CD4-positive, alpha-beta T cell (primary cell): ENCODE measurements around the gene MKX. TPM values are rescaled to one million over a fixed set of nuclear protein-coding genes. Genes with fewer than 3 reads are reported as not detected.

ENCODE experiments used
- ATAC-seq: fragments of 200-7000 bp; cut with Tn5 transposase; one replicate; pipeline ENCODE4 v1.10.0; 2022; ENCODE audit warnings: mild to moderate bottlenecking; ENCODE audit not compliant: poor library complexity
- CTCF ChIA-PET: fragments of 350-600 bp; sonication (Branson Sonifier 250); formaldehyde crosslinking; loops from one replicate; lab custom pipeline; 2021; ENCODE audit warnings: antibody characterized with exemption, inconsistent platforms; lab: Charles Lee
- POLR2A ChIA-PET: fragments of 350-600 bp; sonication (Branson Sonifier 250); formaldehyde crosslinking; loops from one replicate; lab custom pipeline; 2021; ENCODE audit warnings: antibody characterized with exemption, inconsistent platforms; lab: Charles Lee
- DNase-seq, 14 experiments: peaks; one replicate each; pipeline ENCODE4 v3.0.0-alpha.2; 2013 to 2020; ENCODE audit warnings: mixed read lengths in 2 of 14
- H3K27ac ChIP-seq, 2 donors: one replicate each; pipeline versions ENCODE4 v1.5.1 to v1.7.0; 2013; ENCODE audit warnings: low read length in 2 of 2, low read depth in 1 of 2, mild to moderate bottlenecking in 1 of 2
- H3K27me3 ChIP-seq, 2 experiments: 1 replicate in 1 of 2; 2 replicates in 1 of 2; pipeline versions ENCODE4 v1.6.1 to v1.7.0; 2013; ENCODE audit warnings: low read length in 2 of 2, control low read depth in 1 of 2, mild to moderate bottlenecking in 1 of 2, moderate library complexity in 1 of 2; ENCODE audit not compliant: insufficient read depth in 2 of 2, control insufficient read depth in 1 of 2
- H3K36me3 ChIP-seq: one replicate; pipeline ENCODE4 v1.6.1; 2013; ENCODE audit warnings: low read length, control low read depth; ENCODE audit not compliant: insufficient read depth
- H3K4me1 ChIP-seq: one replicate; pipeline ENCODE4 v1.6.1; 2013; ENCODE audit warnings: low read length, control low read depth; ENCODE audit not compliant: insufficient read depth
- H3K4me3 ChIP-seq: one replicate; pipeline ENCODE4 v1.5.1; 2013; ENCODE audit warnings: mild to moderate bottlenecking, low read length, moderate library complexity
- H3K9me3 ChIP-seq, 2 experiments: 1 replicate in 1 of 2; 2 replicates in 1 of 2; pipeline versions ENCODE4 v1.6.1 to v1.7.0; 2013; ENCODE audit warnings: low read length in 2 of 2, mild to moderate bottlenecking in 2 of 2, control low read depth in 1 of 2, moderate library complexity in 1 of 2; ENCODE audit not compliant: control insufficient read depth in 1 of 2, insufficient read depth in 1 of 2
- H3K27ac Mint-ChIP-seq: one replicate; pipeline ENCODE4 v1.8.0; 2020; ENCODE audit warnings: mixed read lengths
- H3K27me3 Mint-ChIP-seq: one replicate; pipeline ENCODE4 v1.8.0; 2021; ENCODE audit warnings: mixed read lengths
- H3K36me3 Mint-ChIP-seq: one replicate; pipeline ENCODE4 v1.8.0; 2021; ENCODE audit warnings: low read depth, mixed read lengths
- H3K4me1 Mint-ChIP-seq: one replicate; pipeline ENCODE4 v1.8.0; 2021; ENCODE audit warnings: low read depth, mixed read lengths
- H3K4me3 Mint-ChIP-seq: one replicate; pipeline ENCODE4 v1.8.0; 2020; ENCODE audit warnings: mild to moderate bottlenecking, mixed read lengths
- H3K9me3 Mint-ChIP-seq: one replicate; pipeline ENCODE4 v1.8.0; 2020; ENCODE audit warnings: mixed read lengths
- intact Hi-C, 2 experiments: fragments of 100-400 bp; cut with DNase I in 1 of 2; cut with micrococcal nuclease in 1 of 2; formaldehyde crosslinking; loops; one replicate each; pipeline versions ENCODE4 v1.15.1 to v1.9.0; 2023 to 2025; cut with DNase I, micrococcal nuclease
- total RNA-seq, 174 experiments: library from RNA in 2 of 174; stranded (reverse) in 2 of 174; gene quantifications; one replicate each; pipeline ENCODE4 v1.2.3 and lab custom pipeline; 2021 to 2026
- TF ChIP-seq, protein P1 (sequence below): fragments of 200-600 bp; IDR thresholded peaks from one replicate; pipeline ENCODE4 v1.8.0; 2022; ENCODE audit warnings: antibody characterized with exemption, mild to moderate bottlenecking

The MKX gene
- total RNA-seq, 2 experiments from 2014 or later, result not detected

- no peak for DNase-seq
- Histone ChIP-seq H3K27me3 (no peaks in the 10 kb centered on the region), H3K4me3 (no peak overlapping the region), H3K36me3 (no peaks in the 10 kb centered on the region), H3K9me3 (no peaks in the 10 kb centered on the region), H3K4me1 (no peaks in the 10 kb centered on the region), H3K27ac (no peak overlapping the region)
- intact Hi-C loops, result no loop called here
- no peaks in the 10 kb centered on the region for H3K36me3 Mint-ChIP-seq
- no peak overlapping the region for H3K4me3 Mint-ChIP-seq
- H3K4me1 Mint-ChIP-seq, result no peaks in the 10 kb centered on the region
- TF ChIP-seq, protein P1, sequence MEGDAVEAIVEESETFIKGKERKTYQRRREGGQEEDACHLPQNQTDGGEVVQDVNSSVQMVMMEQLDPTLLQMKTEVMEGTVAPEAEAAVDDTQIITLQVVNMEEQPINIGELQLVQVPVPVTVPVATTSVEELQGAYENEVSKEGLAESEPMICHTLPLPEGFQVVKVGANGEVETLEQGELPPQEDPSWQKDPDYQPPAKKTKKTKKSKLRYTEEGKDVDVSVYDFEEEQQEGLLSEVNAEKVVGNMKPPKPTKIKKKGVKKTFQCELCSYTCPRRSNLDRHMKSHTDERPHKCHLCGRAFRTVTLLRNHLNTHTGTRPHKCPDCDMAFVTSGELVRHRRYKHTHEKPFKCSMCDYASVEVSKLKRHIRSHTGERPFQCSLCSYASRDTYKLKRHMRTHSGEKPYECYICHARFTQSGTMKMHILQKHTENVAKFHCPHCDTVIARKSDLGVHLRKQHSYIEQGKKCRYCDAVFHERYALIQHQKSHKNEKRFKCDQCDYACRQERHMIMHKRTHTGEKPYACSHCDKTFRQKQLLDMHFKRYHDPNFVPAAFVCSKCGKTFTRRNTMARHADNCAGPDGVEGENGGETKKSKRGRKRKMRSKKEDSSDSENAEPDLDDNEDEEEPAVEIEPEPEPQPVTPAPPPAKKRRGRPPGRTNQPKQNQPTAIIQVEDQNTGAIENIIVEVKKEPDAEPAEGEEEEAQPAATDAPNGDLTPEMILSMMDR, result no peak
- no peak for ATAC-seq
- ChIA-PET CTCF (no interaction called here), POLR2A (no interaction called here)
- peaks cover 25% of the 10 kb centered on the region for H3K27me3 Mint-ChIP-seq
- no peak overlapping the region for H3K27ac Mint-ChIP-seq
- no peaks in the 10 kb centered on the region for H3K9me3 Mint-ChIP-seq
Measured at GRCh38 chr10:27695088-27695487, 50.5 kb downstream of the MKX start.

GRCh38 chr10:27692663-27693062 lies 53.0 kb downstream of the MKX start:
- Histone ChIP-seq H3K27ac (no peak overlapping the region), H3K9me3 (no peaks in the 10 kb centered on the region), H3K27me3 (no peaks in the 10 kb centered on the region), H3K4me1 (no peaks in the 10 kb centered on the region), H3K36me3 (no peaks in the 10 kb centered on the region), H3K4me3 (no peak overlapping the region)
- H3K9me3 Mint-ChIP-seq, result no peaks in the 10 kb centered on the region
- peaks cover 38% of the 10 kb centered on the region for H3K27me3 Mint-ChIP-seq
- no peak overlapping the region for H3K27ac Mint-ChIP-seq
- H3K4me1 Mint-ChIP-seq, result no peaks in the 10 kb centered on the region
- DNase-seq (no peak), ATAC-seq (no peak)
- TF ChIP-seq, protein P1, result no peak
- H3K4me3 Mint-ChIP-seq, result no peak overlapping the region
- no peaks in the 10 kb centered on the region for H3K36me3 Mint-ChIP-seq
- CTCF ChIA-PET, result interaction anchor here (1.1 kb wide), 1 partner anchor 13 kb away, joined by 4 read pairs; no protein-coding TSS in a partner anchor
- intact Hi-C loops, result no loop called here
- POLR2A ChIA-PET, result no interaction called here

DNA sequence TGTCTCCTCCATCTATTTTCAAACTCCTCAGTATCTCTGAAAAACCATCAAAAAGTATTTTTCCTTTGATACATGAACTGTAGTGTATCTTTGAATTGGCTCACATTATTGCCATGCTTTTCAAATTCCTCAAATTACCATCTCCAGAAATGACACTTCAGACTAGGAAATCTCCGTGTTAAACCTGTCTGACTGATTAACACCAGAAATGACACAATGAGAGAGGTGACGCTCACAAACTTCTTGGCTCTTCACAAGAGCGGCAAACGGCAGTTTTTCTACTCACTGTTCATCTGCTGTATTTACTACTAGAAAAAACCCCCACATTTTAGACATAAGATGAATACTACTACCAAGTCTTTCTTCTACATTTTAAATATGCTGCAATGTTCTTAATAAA lies 56.6 kb downstream of the MKX start:
- no peaks in the 10 kb centered on the region for H3K36me3 Mint-ChIP-seq
- H3K9me3 ChIP-seq, result no peaks in the 10 kb centered on the region
- no peaks in the 10 kb centered on the region for H3K4me1 ChIP-seq
- H3K27me3 ChIP-seq, result no peaks in the 10 kb centered on the region
- H3K9me3 Mint-ChIP-seq, result no peaks in the 10 kb centered on the region
- H3K4me1 Mint-ChIP-seq, result no peaks in the 10 kb centered on the region
- intact Hi-C loops, result no loop called here
- no peak for DNase-seq
- no peak overlapping the region for H3K4me3 ChIP-seq
- no peak overlapping the region for H3K27ac Mint-ChIP-seq
- H3K27me3 Mint-ChIP-seq, result peaks cover 26% of the 10 kb centered on the region
- no peak overlapping the region for H3K27ac ChIP-seq
- H3K36me3 ChIP-seq, result no peaks in the 10 kb centered on the region
- ChIA-PET POLR2A (no interaction called here), CTCF (no interaction called here)
- TF ChIP-seq, protein P1, result no peak
- no peak overlapping the region for H3K4me3 Mint-ChIP-seq
- ATAC-seq, result no peak
